Astrocyte (in vitro differentiated cells and primary cell): ENCODE data around the gene CAPG.

ENCODE experiments used
- EZH2 ChIP-seq: IDR thresholded peaks from 2 replicates; pipeline ENCODE4 v1.6.1; 2012; ENCODE audit warnings: mild to moderate bottlenecking, low read length, inconsistent platforms; ENCODE audit not compliant: insufficient read depth
- TF ChIP-seq, protein P1 (sequence below): IDR thresholded peaks from 2 replicates; pipeline ENCODE4 v1.5.1; 2011; ENCODE audit warnings: low read depth, mild to moderate bottlenecking, inconsistent platforms, low read length, moderate library complexity; ENCODE audit not compliant: insufficient read depth

- TF ChIP-seq, protein P1, sequence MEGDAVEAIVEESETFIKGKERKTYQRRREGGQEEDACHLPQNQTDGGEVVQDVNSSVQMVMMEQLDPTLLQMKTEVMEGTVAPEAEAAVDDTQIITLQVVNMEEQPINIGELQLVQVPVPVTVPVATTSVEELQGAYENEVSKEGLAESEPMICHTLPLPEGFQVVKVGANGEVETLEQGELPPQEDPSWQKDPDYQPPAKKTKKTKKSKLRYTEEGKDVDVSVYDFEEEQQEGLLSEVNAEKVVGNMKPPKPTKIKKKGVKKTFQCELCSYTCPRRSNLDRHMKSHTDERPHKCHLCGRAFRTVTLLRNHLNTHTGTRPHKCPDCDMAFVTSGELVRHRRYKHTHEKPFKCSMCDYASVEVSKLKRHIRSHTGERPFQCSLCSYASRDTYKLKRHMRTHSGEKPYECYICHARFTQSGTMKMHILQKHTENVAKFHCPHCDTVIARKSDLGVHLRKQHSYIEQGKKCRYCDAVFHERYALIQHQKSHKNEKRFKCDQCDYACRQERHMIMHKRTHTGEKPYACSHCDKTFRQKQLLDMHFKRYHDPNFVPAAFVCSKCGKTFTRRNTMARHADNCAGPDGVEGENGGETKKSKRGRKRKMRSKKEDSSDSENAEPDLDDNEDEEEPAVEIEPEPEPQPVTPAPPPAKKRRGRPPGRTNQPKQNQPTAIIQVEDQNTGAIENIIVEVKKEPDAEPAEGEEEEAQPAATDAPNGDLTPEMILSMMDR = no peak
- TF ChIP-seq EZH2 = no peak
These were observed 9.4 kb downstream of the CAPG start for GRCh38 chr2:85400541-85401463.
